GDM1 (cell line): ENCODE measurements around the gene ADAMTSL3.
"Not testable (repeated sequence)": the region's sequence is repeated elsewhere in the genome, so short reads cannot be mapped to it uniquely, and the experiment has no call there.

ENCODE experiments used
- DNase-seq: peaks from one replicate; lab custom pipeline; 2025; lab: John Stamatoyannopoulos, UW

ADAMTSL3 gene

DNA sequence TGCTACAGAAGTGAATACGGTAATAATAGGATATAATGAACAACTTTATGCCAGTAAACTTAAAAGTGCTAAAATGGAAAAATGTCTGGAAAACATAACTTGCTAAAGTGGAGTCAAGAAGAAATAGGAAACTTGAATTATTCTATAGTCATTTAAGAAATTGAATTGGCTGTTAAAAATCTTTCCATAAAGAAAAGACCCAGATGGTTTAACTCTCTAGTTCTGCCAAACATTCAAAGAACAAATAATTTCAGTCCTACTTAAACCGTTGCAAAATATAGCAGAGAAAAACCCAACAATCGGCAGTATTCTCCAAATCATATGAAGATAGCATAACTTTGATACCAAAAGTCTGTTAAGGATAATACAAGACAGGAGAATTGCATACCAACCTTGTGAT, 432.1 kb downstream of the ADAMTSL3 start:
- not testable (repeated sequence) for DNase-seq
